WTC11 (cell line): ENCODE results near the gene SLC39A2.

Source experiments
- AFF4 ChIP-seq: sonication (generic); formaldehyde crosslinking; IDR thresholded peaks from 2 replicates; pipeline ENCODE4 v1.8.1; 2023; ENCODE audit warnings: mild to moderate bottlenecking, missing genetic modification reagents, borderline replicate concordance
- ARID4B ChIP-seq: sonication (generic); formaldehyde crosslinking; IDR thresholded peaks from 2 replicates; pipeline ENCODE4 v1.8.0; 2023; ENCODE audit warnings: missing genetic modification reagents, mild to moderate bottlenecking, borderline replicate concordance
- ATF3 ChIP-seq: sonication (generic); formaldehyde crosslinking; conservative IDR thresholded peaks from 2 replicates; pipeline ENCODE4 v1.8.1; 2022; ENCODE audit warnings: mild to moderate bottlenecking, missing genetic modification reagents
- ATF6 ChIP-seq: sonication (generic); formaldehyde crosslinking; IDR thresholded peaks from 2 replicates; pipeline ENCODE4 v1.8.1; 2023; ENCODE audit warnings: mild to moderate bottlenecking, missing genetic modification reagents
- CTCF ChIP-seq: fragments of 200-600 bp; IDR thresholded peaks from 2 replicates; pipeline ENCODE4 v1.8.0; 2022; ENCODE audit warnings: antibody characterized with exemption
- FOXK1 ChIP-seq: sonication (generic); formaldehyde crosslinking; IDR thresholded peaks from 2 replicates; pipeline ENCODE4 v1.8.0; 2022; ENCODE audit warnings: mild to moderate bottlenecking, moderate library complexity, missing genetic modification reagents
- NFYB ChIP-seq: sonication (generic); formaldehyde crosslinking; conservative IDR thresholded peaks from 2 replicates; pipeline ENCODE4 v1.8.0; 2022; ENCODE audit warnings: low read depth, missing genetic modification reagents
- RELA ChIP-seq: sonication (generic); formaldehyde crosslinking; IDR thresholded peaks from 2 replicates; pipeline ENCODE4 v1.8.1; 2022; ENCODE audit warnings: missing genetic modification reagents, mild to moderate bottlenecking, borderline replicate concordance
- SMAD3 ChIP-seq: sonication (generic); formaldehyde crosslinking; IDR thresholded peaks from 2 replicates; pipeline ENCODE4 v1.8.0; 2022; ENCODE audit warnings: missing genetic modification reagents, mild to moderate bottlenecking, borderline replicate concordance
- TCF7 ChIP-seq: sonication (generic); formaldehyde crosslinking; IDR thresholded peaks from 2 replicates; pipeline ENCODE4 v1.8.0; 2022; ENCODE audit warnings: mild to moderate bottlenecking, low read depth, missing genetic modification reagents, moderate library complexity
- USF1 ChIP-seq: sonication (generic); formaldehyde crosslinking; IDR thresholded peaks from 2 replicates; pipeline ENCODE4 v1.8.0; 2022; ENCODE audit warnings: mild to moderate bottlenecking, missing genetic modification reagents
- USF2 ChIP-seq: sonication (generic); formaldehyde crosslinking; IDR thresholded peaks from 2 replicates; pipeline ENCODE4 v1.8.1; 2023; ENCODE audit warnings: mild to moderate bottlenecking, missing genetic modification reagents, moderate library complexity
- ZNF317 ChIP-seq: sonication (generic); formaldehyde crosslinking; IDR thresholded peaks from 2 replicates; pipeline ENCODE4 v1.8.1; 2023; ENCODE audit warnings: low read depth, mild to moderate bottlenecking, moderate library complexity, missing genetic modification reagents, borderline replicate concordance
- ZNF532 ChIP-seq: fragments of 250-450 bp; sonication (Bioruptor Pico); IDR thresholded peaks from 2 replicates; pipeline ENCODE4 v1.9.0; 2021; ENCODE audit warnings: mild to moderate bottlenecking, borderline replicate concordance

- TF ChIP-seq CTCF (no peak), USF2 (CRISPR knock-in tag) (no peak), NFYB (CRISPR knock-in tag) (no peak), TCF7 (CRISPR knock-in tag) (no peak), SMAD3 (CRISPR knock-in tag) (no peak), ARID4B (CRISPR knock-in tag) (no peak), FOXK1 (no peak), AFF4 (CRISPR knock-in tag) (no peak), ATF3 (CRISPR knock-in tag) (no peak), ATF6 (CRISPR knock-in tag) (no peak), ZNF317 (CRISPR knock-in tag) (no peak), USF1 (no peak), RELA (CRISPR knock-in tag) (no peak), ZNF532 (CRISPR knock-in tag) (no peak)
These were observed 12.0 kb downstream of the SLC39A2 start for GRCh38 chr14:21011136-21011535.
